ENCODE data around the gene KDSR.

Gene KDSR

DNA sequence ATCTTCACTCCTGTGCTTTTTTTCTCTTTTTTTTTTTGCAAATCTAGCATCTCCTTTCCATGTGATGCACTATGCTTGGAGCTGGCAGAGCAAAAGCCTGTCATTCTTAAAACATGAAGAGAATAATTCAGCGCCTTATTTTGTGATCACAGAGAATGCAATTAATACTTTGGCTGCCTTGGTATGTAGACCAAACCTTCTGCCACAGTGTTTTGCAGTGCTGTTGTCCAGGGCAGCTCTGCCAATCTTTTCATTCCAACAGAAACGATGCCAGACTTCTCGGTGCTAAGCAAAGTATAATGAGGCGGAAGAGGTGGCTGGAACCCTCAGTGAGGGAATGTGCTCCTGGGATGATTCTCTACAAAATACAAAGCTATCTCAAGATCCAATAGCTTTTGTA, 73.1 kb downstream of the KDSR start:
- no peak for DNase-seq (ENCODE audit: low spot score)
- TF ChIP-seq, protein P1, sequence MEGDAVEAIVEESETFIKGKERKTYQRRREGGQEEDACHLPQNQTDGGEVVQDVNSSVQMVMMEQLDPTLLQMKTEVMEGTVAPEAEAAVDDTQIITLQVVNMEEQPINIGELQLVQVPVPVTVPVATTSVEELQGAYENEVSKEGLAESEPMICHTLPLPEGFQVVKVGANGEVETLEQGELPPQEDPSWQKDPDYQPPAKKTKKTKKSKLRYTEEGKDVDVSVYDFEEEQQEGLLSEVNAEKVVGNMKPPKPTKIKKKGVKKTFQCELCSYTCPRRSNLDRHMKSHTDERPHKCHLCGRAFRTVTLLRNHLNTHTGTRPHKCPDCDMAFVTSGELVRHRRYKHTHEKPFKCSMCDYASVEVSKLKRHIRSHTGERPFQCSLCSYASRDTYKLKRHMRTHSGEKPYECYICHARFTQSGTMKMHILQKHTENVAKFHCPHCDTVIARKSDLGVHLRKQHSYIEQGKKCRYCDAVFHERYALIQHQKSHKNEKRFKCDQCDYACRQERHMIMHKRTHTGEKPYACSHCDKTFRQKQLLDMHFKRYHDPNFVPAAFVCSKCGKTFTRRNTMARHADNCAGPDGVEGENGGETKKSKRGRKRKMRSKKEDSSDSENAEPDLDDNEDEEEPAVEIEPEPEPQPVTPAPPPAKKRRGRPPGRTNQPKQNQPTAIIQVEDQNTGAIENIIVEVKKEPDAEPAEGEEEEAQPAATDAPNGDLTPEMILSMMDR (IDR thresholded peaks at IDR 0.05; ENCODE audit: extremely low read depth, missing control alignments) = no peak

DNA sequence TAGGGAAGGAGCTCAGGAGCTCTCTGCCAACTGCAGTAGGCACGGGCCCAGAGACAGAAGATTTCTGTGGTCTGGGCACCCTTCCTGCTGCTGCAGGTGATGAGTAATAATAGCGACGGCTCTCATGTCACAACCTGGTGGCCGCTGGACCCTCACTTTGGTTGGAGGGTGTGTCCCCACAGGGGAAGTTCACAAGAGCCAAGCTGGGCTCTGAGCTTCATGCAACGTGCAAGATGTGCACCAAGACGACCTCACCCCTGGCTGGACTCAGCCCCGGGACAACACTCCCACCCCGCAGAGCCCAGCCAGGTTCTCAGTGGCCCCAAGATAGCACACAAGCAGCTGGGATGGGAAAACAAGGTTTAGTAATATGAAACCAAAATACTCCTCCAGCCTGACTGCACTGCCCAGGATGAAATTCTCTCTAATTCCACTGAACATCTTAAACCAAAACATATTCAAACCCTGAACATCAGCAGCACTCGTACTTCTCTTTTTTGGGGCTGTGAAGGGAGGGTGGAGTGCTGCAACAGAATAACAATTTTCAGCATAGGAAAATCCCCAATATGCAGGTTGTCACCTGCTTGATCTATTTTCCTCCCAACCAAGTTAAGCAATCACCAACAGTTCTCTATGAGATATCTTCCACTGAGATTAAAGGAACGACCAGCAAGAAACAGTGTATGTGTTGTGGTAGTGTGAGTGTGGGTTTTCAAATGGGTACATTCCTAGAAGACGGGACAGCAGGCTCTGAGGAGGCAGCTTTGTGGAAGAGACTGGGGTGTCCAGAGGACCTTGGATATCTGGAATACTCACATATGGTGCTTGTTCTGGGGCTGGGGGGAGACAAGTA, 73.9 kb downstream of the KDSR start:
- peak; percentile 39 for DNase-seq (ENCODE audit: low spot score)
- TF ChIP-seq, protein P1 (IDR thresholded peaks at IDR 0.05; ENCODE audit: extremely low read depth, missing control alignments) = no peak

DNA sequence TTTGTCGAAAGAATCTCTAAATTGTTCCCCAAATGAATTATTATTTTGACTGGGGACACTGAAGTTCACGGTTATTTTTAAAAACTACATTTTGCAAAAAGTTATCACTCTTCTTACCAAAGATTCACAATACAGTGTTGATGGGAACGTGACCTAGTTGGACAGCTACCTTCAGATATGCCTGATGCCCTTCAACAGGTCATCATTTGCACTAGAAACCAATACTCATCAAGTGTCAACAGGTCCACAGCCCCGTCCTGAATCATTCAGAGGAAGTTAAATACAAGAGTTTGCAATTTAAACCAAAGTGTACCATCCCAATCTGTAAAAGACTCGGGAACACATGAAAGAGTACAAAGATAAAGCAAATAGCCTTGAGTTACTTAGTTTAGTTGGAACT, 75.7 kb downstream of the KDSR start:
- DNase-seq (ENCODE audit: low spot score) = no peak
- TF ChIP-seq, protein P1 (IDR thresholded peaks at IDR 0.05; ENCODE audit: extremely low read depth, missing control alignments) = no peak

DNA sequence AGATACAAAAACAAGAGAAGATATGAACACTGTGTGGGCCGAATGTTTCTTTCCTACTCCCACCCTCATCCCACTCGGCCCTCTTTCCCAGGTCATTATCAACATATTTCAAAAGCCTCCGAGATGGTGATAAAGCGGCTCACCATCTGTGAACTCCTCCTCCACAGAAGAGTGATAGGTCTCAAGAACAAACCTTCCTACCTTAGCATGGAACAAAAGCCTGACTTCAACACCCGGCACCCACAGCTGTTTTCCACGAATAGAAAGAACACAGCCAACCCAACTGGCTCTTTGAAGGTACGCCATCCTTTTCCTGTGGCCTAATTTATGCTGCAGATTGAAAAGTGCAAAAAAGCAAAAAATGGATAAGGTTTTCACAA, 76.2 kb downstream of the KDSR start:
- TF ChIP-seq, protein P1 (IDR thresholded peaks at IDR 0.05; ENCODE audit: extremely low read depth, missing control alignments) = no peak
- no peak for DNase-seq (ENCODE audit: low spot score)

- no peak for DNase-seq (ENCODE audit: low spot score)
- TF ChIP-seq, protein P1 (IDR thresholded peaks at IDR 0.05; ENCODE audit: extremely low read depth, missing control alignments) = no peak
These were observed 76.7 kb downstream of the KDSR start for GRCh38 chr18:63290166-63290820.

- DNase-seq (ENCODE audit: low spot score) = no peak
- TF ChIP-seq, protein P1 (IDR thresholded peaks at IDR 0.05; ENCODE audit: extremely low read depth, missing control alignments) = no peak
These were observed 78.7 kb downstream of the KDSR start for GRCh38 chr18:63288311-63288710.

GRCh38 chr18:63287691-63288220, 79.2 kb downstream of the KDSR start:
- no peak for DNase-seq (ENCODE audit: low spot score)
- TF ChIP-seq, protein P1 (IDR thresholded peaks at IDR 0.05; ENCODE audit: extremely low read depth, missing control alignments) = no peak

All from GM20000 (cell line).